22Rv1 (cell line): ENCODE measurements around the gene AFG3L2.

Source experiments
- ZFX ChIP-seq: fragments of 450-650 bp; IDR thresholded peaks from 2 replicates; pipeline ENCODE4 v1.6.1; 2017; ENCODE audit warnings: antibody characterized with exemption, borderline replicate concordance
- TF ChIP-seq, protein P1 (sequence below): fragments of 450-650 bp; IDR thresholded peaks from 2 replicates; pipeline ENCODE4 v1.5.1; 2017; ENCODE audit warnings: mild to moderate bottlenecking

DNA sequence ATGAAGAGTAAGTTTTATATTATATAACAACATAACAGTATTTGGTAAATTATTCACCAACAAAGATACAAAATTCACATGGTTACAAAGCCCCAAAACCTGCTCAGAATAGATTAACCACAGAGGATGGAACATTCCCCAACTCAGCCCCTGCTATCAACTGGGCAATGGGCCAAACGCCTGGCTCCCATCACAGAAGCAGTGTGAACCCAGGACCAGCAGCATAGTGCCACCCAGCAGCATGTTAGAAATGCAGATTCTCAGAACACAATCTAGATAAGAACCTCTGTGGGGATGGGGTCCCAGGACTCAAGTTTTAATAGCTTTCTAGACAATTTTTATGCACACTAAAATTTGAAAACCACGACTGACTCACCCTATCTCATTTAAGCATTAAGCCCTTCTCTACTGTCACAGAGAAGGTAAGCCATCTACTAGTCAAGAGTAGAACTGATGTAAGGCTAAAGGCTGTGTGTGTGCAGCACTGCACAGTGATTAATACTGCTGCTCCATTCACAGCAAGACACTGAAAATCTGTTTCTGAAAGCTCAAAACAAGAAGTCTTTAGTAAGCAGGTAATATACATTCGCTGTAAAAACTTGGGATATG lies 15.2 kb downstream of the AFG3L2 start:
- TF ChIP-seq, protein P1, sequence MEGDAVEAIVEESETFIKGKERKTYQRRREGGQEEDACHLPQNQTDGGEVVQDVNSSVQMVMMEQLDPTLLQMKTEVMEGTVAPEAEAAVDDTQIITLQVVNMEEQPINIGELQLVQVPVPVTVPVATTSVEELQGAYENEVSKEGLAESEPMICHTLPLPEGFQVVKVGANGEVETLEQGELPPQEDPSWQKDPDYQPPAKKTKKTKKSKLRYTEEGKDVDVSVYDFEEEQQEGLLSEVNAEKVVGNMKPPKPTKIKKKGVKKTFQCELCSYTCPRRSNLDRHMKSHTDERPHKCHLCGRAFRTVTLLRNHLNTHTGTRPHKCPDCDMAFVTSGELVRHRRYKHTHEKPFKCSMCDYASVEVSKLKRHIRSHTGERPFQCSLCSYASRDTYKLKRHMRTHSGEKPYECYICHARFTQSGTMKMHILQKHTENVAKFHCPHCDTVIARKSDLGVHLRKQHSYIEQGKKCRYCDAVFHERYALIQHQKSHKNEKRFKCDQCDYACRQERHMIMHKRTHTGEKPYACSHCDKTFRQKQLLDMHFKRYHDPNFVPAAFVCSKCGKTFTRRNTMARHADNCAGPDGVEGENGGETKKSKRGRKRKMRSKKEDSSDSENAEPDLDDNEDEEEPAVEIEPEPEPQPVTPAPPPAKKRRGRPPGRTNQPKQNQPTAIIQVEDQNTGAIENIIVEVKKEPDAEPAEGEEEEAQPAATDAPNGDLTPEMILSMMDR, result no peak
- no peak for TF ChIP-seq ZFX
